HCEC 1CT (cell line): ENCODE results near the gene CLCN2.

ENCODE experiments used
- DNase-seq: peaks from one replicate; pipeline ENCODE4 v3.0.0-alpha.2; 2017

The CLCN2 gene

DNA sequence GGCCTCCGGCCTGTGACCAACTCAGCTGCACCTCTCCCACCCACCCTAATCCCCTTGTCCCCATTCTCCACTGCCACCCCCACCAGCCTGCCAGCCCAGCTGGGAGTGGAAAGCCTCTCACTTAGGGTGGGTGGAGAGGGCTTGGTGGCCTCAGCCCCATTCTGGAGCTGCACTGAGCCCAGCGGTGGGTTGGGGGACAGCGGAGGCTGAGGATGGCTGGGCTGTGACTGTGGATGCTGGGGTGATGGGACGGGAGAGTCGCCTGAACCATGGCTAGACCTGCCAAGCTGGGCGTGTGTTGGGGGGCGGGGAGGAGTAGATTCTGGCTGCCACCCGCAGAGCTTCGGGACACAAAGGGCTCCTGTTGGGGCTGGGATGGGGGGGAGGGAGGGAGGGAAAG is 1.8 kb downstream of the CLCN2 start:
- no peak for DNase-seq

DNA sequence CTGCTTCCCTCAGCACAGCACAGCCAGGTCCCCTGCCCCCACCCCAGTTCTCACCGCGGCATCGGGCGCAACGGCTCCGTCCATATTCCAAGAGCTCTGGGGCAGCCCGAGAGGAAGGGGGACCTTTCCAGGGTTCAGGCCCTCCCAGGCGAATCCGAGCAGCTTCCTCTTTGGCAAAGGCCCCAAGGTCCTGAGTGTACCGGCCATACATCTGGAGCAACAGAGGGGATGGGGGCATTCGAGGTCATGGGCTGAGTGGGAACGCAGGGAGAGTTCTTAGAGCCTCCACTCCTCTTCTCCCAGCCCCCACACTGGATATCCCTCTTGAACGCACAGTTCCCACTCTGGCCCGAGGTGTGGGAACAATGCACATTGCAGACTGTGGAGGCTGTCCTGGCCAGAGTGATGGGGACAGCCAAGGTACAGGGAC is 2.5 kb downstream of the CLCN2 start:
- DNase-seq: no peak

DNA sequence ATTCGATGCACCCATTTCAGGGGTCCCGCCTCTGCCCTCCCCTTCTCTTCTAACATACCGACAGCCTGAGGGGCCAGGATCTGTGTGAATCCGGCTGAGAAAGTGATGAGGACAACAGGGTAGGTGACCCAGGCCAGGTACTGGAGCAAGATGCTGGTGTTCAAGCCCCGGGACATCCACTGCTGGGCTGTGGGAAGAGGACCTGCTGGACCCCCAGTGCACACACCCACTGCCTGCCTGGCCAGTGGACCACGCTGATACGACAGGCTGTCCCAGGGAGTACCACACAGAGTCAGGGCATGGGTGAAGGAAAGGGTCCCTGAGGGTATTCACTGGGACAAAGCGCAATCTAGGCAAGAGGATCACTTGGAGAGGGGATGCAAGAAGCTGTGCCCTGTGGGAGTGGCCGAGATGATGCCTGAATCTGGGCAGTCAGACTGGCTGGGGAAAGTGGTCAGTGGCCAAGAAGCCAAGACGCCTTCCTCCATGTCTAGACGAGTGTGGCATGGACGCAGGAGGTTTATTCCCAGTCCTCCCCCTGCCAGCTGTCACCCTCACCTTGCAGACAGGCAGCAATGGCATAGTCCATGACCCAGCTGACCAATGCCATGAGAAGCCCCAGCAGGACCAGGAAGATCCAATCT is 3.2 kb downstream of the CLCN2 start:
- no peak for DNase-seq

DNA sequence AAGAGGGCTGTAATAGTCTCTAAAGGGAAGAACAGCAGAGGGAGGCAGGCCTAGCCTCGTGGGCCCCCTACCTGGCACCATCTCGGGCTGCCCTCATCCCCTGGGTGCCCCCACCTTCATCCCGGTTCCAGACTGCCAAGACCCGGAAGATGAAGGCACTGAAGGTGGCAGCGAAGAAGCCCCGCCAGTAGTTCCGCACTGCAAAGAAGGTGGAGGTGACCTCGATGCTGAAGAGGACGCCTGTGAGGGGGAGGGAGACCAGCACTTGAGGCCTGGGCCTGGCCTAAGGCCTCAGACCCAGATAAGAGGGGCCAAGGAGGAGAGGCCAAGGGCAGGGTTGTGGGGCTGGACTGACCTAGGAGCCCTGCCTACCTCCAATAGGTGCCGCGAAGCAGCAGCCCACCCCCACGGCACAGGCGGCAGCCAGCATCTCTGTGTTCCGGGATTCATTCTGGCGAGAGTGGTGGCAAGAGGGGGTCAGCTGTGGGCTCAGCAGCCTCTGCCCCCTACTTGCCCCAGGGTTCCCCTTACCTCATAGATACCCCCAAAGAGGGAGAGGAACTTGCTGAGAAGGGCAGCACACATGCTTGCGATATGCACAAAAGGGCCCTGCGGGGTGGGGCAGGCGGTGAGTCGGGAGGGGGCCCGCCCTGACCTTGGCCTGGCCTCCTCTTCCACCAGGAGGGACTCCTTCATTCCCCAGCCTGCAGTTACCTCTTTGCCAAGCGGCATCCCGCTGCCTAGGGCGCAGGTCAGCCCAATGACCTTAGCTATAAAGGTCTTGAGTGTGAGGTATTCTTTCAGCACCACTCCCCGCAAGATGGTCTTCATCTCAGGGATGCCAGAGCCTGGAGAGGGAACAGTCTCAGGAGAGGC is 3.9 kb downstream of the CLCN2 start:
- no peak for DNase-seq

DNA sequence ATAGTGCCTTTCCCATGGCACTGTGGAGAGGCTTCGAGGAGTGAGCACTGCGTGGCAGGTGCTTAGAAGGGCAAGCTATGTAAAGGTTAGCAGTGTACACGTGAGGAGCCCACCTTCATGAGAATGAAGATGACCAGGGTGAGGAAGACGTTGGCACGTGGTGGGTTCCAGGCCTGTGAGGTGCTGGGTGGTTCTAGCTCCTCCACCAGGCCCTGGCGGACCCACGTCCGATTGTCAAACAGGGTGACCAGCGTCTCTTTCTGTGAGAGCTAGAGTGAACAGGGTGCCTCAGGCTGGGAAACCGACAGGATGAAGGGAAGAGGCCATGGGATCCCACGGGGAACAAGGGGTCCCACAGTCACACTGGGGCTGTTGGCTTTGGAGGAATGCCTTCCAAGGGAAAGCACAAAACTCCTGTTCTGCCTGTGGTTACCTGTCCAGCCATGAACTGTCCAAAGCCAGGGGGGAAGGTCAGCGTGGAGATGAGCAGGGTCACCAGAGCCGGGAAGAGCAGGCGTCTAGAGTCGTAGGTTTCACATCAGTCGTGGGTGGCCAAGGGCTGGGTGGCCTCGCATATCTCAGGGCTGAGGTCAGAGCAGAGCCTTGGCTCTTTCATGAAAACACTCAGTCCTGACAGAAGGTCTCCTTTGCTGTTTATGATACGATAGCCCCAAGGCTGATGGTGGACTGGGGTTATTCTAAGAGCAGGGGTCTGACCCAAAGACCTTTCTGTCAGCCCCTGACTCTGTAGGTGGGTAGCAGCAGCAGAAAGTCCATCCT is 6.0 kb downstream of the CLCN2 start:
- DNase-seq: no peak

DNA sequence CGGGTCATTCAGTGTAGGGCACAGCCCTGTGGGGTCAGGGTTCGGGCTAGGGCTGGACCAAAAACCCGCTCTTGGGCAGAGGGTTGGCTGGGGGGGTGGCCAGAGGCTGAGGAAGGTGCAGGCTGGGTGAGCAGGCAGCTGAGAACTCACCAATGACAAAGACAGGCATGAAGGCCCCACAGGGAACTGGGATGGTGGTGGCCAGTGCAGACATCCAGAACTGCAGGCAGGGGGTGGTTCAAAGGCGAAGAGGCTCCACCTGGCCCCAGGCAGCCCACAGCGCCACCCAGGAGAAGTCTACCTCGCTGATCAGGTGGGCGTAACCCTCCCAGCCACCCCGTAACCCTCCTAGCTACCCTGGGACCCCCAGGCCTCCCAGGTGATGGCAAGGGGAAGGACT is 6.7 kb downstream of the CLCN2 start:
- DNase-seq: no peak

DNA sequence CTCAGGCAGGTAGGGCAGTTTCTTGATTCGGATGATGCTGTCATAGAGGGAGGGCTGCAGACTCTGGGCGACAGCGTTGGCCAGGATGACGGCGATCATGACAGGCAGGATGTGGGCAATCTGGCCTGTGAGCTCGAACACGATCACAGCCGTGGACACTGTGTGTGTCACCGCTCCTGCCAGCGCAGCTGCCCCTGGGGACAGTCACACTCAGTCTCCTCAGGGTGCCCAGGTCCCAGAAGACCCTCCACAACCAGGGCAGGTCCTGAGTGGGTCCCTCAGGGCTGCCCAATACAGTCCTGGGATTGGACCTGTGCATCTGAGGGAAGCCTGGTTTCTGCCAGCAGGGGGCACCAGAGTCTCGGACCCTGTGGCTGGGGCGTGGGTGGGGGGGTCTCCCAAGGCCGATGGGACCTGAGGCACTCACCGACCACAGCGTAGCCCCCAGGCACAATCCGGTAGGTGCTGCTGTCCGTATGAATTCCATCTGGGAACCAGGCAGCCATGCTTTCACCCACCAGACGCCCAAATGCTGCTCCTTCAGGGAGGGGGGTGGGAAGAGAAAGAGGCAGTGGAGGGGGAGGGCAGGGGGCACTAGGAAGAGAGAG is 7.2 kb downstream of the CLCN2 start:
- DNase-seq: no peak

DNA sequence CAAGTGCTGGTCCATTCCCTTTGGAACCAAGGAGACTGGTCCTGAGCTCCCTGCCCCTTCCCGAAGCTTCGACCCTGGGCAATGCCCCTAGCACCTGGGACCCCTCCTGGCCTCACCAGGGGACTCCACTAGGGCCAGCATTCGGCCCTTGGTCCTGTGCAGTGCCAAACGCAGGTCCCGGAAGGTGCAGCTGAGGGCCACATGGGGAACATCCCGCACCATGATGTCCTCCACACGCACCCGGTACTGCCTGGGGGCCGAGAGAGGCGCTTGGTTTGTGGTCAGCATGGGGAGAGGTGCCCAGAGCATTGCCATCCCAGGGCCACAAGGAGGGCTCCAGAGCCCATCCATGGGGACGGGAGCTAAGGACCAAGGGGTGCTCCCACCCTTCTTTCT is 7.9 kb downstream of the CLCN2 start:
- DNase-seq: no peak

DNA sequence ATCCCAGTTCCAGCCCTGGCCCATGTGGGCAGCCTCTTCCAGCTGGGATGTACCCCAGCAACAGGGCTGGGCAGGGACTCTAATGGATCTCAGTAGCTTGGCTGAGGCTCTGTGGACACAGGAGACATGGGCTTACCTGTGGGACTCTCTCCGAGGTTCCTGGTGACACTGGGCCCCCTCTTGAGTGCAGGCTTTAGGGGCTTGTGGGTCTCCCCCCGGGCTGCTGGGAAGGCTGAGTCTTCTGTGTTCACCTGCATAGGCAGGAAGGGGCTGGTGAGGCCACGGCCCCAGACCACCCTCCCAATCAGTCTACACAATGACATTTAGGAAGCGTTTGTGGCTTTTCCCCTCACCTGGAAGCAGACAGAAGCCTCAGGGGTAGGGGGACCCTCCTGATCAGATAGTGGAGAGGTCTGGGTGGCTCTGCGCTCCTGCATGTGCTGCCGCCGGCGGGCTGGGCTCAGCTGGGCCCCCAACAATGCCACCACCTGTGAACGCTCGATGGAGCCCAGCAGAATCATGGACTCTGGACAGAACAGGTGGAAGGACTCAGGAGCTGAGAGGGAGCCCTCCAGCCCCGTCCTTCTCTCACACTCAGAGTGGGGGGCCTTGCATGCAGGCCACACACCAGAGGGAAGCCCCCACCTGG is 8.4 kb downstream of the CLCN2 start:
- DNase-seq: no peak

DNA sequence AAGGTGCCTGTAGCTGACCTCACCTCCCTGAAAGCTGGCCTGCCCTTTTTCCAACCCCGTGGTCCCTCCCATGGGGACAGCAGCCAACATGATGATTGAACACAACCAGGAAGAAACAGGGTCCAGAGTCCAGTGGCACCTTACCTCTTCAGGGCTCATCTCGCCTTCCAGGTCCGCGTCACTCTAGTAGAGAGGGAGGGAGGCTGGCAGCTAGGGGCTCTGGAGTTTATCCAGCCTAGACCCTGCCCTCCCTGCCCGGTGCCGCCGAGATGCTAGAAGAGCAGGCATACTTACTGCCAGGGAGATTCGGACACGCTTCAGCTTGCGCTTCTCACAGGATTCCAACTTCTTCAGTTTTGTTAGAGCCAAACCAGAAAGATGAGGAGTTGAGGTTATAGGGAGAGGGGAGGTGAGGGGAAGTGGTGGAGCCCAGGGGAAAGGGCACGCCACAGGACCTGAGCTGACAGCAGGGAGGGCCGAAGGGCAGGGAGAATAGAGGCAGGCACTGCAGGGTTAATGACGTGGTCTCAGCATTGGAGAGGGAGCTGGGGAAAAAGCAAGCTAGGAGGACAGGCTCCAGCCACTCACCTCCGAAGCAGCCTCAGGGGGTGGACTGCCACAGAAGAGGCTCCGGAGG is 9.1 kb downstream of the CLCN2 start:
- no peak for DNase-seq

DNA sequence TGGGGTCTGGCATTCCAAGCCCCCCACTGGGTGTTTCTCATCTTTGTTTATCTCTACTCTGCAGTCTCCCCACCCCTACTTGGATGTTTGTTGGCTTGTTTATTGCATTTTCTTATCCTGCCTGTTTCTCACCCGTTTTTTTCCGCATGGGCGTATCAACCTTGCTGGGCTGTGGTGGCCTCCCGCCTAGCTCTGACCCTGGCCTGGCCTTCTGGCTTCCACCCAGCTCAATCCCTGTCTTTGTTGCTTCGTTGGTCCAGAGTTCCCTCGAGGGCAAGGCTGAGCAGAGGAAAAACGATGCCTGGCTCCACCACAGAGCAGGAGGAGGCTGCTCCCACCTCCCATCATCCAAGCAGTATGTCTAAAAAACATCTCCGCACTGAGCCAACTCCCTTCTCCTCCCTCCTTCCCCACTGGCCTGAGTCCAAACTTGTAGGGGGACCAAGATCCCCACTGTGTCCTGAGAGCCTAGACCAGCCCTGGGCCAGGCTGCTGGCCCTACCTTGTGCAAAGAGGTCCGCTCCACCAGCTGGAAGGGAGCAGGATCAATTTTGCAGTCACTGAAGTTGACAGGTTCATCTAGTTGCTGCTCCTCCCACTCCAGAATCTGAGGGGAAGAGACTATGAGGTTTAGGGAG is 9.8 kb downstream of the CLCN2 start:
- DNase-seq: no peak

DNA sequence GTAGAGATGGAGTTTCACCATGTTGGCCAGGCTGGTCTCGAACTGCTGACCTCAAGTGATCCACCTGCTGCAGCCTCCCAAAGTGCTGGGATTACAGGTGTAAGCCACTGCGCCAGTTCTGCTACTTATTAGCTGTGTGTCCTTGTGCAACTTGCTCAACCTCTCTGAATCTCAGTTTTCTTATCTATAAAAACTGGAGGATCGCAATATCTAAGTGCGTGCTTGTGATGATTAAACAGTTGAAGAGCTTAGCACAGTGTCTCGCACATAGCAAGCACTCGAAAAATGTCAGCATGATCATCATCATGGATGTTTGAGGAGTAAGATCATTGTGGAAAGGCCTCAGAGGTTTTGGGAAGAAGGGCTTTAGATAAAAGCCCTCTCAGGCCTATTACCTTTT is 10.8 kb downstream of the CLCN2 start:
- no peak for DNase-seq

DNA sequence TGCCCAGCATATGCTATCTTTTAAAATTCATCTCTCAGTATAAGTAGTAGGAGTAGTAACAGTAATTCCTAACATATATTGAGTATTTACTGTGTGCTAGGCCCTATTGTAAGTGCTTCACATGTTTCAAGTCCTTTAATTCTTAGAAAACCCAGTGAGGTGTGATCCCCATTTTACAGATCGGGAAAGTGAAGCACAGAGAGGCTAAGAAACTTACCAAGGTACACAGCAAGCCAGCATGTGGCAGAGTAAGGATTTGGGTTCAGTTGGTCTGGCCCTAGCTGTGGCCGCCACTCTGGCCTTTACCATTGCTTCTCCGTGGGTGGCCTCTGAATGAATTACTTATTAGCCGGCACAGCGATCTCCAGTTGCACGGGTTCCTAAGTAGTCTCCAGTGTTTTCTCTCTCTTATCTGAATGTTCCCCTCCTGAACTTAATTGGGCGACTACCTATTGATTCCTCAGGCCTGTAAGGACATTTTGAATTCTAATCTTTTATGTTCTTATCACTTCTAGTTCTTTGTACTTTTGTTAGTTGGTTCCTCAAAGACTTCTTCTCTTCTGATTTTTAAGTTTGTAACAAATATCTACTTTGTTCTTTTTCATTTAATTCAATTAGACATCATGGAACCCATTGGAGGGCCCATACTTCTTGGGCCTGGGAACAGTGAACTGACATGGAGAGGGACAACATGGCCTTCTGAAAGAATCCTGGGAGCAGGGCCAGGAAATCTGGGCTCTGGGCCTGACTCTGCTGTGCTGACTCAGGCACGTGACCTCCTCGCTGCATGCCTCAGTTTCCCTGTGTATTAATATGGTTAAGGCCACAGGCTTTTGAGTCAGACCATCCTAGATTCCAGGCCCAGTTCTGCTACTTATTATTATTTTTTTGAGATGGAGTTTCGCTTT is 11.6 kb downstream of the CLCN2 start:
- DNase-seq: no peak

DNA sequence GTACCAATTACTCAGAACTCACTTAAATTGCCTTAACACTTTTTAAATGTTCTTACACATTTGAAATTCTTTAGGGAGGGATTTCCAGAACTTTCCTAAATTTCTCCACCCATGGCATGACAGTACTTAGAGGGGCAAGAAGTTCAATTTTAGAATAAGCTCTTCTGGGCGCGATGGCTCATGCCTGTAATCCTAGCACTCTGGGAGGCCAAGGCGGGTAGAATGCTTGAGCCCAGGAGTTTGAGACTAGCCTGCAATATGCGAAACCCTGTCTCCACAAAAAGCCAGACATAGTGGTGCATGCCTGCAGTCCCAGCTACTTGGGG is 13.4 kb downstream of the CLCN2 start:
- no peak for DNase-seq

DNA sequence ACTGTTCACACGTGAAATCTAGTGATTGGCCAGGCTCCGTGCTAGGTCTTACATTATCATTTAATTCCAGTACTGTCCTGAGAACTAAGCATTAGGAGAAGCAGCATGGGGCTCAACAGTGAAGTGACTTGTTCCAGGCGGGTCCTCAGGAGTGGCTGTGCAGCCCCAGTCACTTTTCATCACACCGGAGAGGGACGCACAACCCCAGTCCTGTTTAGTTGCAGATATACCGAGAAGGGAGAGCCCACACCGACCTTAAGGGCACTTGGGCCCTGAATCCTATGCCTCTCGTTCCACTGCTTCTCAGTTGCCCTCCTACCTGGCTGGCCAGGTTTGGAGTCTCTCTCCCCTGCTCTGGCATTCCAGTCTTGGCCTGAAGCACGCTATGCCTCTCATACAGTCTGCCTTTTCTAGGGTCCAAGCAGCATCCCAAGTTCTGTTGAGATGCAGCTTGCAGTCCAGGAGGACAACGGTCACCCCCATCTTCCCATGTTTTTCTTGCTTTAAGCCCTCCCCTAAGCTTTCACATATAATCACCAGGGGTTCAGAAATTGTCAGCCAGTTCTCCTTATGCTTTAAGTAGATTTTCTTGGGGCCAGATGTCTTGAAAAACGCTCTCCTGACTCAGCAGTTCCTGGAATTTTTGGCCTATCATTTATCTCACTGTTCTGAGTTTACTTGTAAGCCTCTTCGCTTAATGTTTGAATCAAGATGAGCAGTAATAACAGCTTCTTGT is 13.9 kb downstream of the CLCN2 start:
- no peak for DNase-seq

DNA sequence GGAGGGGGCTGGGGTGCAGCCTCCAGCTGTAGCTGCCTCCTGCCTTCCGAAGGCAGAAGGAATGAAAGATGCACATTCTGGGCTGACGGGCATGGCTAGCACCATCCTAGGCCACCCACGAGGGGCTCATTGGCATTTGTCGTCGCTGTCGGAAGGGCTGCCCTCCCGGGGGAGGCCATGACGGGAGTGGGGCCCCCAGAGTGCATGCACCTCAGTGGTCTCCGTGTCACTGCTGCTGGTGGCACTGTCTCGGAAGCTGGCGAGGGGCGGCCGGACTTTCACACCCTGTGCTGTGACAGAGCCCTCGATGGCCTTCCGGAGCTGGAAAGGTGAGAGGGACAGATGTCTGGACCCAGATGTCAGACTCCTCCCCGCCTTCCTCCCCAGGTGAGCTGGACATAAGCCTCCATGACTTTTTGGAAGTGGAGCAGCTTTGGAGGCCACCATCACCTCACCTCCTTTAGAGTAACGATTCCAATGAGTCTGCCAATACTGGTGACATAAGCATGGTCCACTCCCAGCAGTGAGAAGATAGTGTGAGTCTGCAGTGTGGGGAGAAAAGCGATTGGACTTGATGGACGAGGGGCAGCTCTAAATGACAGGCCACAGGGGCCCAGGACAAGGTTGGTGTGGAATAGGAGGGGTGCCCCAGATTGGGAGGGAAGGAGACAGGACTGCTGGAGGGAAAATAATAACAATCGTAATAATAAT is 14.8 kb downstream of the CLCN2 start:
- DNase-seq: no peak

DNA sequence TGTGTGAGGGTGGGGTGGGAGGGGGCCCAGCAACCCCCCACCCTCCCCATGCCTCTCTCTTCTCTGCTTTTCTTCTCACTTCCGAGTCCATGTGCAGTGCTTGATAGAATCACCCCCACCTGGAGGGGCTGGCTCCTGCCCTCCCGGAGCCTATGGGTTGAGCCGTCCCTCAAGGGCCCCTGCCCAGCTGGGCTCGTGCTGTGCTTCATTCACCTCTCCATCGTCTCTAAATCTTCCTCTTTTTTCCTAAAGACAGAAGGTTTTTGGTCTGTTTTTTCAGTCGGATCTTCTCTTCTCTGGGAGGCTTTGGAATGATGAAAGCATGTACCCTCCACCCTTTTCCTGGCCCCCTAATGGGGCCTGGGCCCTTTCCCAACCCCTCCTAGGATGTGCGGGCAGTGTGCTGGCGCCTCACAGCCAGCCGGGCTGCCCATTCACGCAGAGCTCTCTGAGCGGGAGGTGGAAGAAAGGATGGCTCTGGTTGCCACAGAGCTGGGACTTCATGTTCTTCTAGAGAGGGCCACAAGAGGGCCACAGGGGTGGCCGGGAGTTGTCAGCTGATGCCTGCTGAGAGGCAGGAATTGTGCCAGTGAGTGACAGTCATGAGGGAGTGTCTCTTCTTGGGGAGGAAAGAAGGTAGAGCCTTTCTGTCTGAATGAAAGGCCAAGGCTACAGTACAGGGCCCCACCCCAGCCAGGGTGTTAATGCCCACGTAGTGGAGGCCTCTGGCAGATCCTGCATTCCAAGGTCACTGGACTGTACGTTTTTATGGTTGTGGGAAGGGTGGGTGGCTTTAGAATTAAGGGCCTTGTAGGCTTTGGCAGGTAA is 15.9 kb downstream of the CLCN2 start:
- DNase-seq: peak; percentile 61

DNA sequence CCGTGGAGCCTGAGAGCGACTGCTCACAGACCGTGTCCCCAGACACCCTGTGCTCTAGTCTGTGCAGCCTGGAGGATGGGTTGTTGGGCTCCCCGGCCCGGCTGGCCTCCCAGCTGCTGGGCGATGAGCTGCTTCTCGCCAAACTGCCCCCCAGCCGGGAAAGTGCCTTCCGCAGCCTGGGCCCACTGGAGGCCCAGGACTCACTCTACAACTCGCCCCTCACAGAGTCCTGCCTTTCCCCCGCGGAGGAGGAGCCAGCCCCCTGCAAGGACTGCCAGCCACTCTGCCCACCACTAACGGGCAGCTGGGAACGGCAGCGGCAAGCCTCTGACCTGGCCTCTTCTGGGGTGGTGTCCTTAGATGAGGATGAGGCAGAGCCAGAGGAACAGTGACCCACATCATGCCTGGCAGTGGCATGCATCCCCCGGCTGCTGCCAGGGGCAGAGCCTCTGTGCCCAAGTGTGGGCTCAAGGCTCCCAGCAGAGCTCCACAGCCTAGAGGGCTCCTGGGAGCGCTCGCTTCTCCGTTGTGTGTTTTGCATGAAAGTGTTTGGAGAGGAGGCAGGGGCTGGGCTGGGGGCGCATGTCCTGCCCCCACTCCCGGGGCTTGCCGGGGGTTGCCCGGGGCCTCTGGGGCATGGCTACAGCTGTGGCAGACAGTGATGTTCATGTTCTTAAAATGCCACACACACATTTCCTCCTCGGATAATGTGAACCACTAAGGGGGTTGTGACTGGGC is 16.7 kb downstream of the CLCN2 start:
- DNase-seq: no peak
